ENCODE results near the gene WDR6. TPM values are rescaled to one million over a fixed set of nuclear protein-coding genes. Genes with fewer than 3 reads are reported as not detected.

Gene WDR6
- total and polyA plus RNA-seq, 4 donors: 29.4 to 50.9 (median 47.0) TPM

- Histone ChIP-seq H3K27ac (ENCODE audit: low read depth in 1 of 2, low read length in 2 of 2) (no peak overlapping the region), H3K9ac (ENCODE audit: low read depth in 1 of 2, low read length in 2 of 2) (no peak overlapping the region), H3K4me3 (ENCODE audit: low read depth in 1 of 3, low read length in 3 of 3) (no peak overlapping the region), H3K9me3 (ENCODE audit: control insufficient read depth in 4 of 4, low read length in 3 of 4) (no peaks in the 10 kb centered on the region), H3K36me3 (ENCODE audit: control insufficient read depth in 4 of 4, insufficient read depth in 3 of 4, low read depth in 1 of 4, low read length in 3 of 4) (peaks cover 14 to 33% (median 30%) of the 10 kb centered on the region in 4 donors), H3K27me3 (ENCODE audit: control insufficient read depth in 4 of 4, insufficient read depth in 4 of 4, low read length in 3 of 4) (no peaks in the 10 kb centered on the region), H3K4me1 (ENCODE audit: control insufficient read depth in 4 of 4, insufficient read depth in 4 of 4, low read length in 3 of 4) (no peaks in the 10 kb centered on the region)
- TF ChIP-seq ZBTB33 (IDR thresholded peaks at IDR 0.05) (no peak), EGR1 (IDR thresholded peaks at IDR 0.05; ENCODE audit: low read depth in 2 of 2) (no peak), NR2F2 (IDR thresholded peaks at IDR 0.05) (no peak), SP1 (IDR thresholded peaks at IDR 0.05) (no peak), YY1 (IDR thresholded peaks at IDR 0.05) (no peak), HNF4G (IDR thresholded peaks at IDR 0.05) (no peak), TAF1 (conservative IDR thresholded peaks at IDR 0.05) (no peak)
- DNase-seq (ENCODE audit: low spot score): no peak
- WGBS: 94% methylated on average over 7 of the region's 7 CpGs
Observed at GRCh38 chr3:49058011-49058410, 50.8 kb downstream of the WDR6 start.

Small RNAs within 50 kb of the gene (small RNA-seq; reads per million reads assigned to genes)
- gene MIR191 (3,130 reads per million, percentile 100 among the genes with 10 or more reads in this experiment), gene MIR425 (87.0 reads per million, percentile 97 among the genes with 10 or more reads in this experiment)

Other genes starting within 250 kb of the WDR6 start
- gene PRKAR2A, start 159.5 kb upstream of the WDR6 start, total RNA-seq: 10 to 100 TPM; 14.9 to 28.5 TPM
- gene PRKAR2A, start 159.5 kb upstream of the WDR6 start, polyA plus RNA-seq: 10 to 100 TPM; 12.1 to 12.8 TPM
- 100 to 1,000 TPM in 1 of 2 donors, 10 to 100 TPM in 1; 36.9 to 223 TPM for gene SLC25A20, start 108.5 kb upstream of the WDR6 start, total RNA-seq
- gene SLC25A20, start 108.5 kb upstream of the WDR6 start, polyA plus RNA-seq: 100 to 1,000 TPM in 1 of 2 donors, 10 to 100 TPM in 1; 55.9 to 117 TPM
- 10 to 100 TPM; 36.2 to 63.5 TPM for gene ARIH2, start 88.5 kb upstream of the WDR6 start, total RNA-seq
- gene ARIH2, start 88.5 kb upstream of the WDR6 start, polyA plus RNA-seq: 10 to 100 TPM; 24.8 to 25.9 TPM
- gene P4HTM, start 17.1 kb upstream of the WDR6 start, total RNA-seq: 10 to 100 TPM in 1 of 2 donors, 1 to 10 TPM in 1; 10.0 to 12.8 TPM
- gene P4HTM, start 17.1 kb upstream of the WDR6 start, polyA plus RNA-seq: 10 to 100 TPM; 11.0 to 16.2 TPM
- 10 to 100 TPM in 1 of 2 donors, 1 to 10 TPM in 1; 7.9 to 10.6 TPM for gene DALRD3, start 11.2 kb downstream of the WDR6 start, total RNA-seq
- gene DALRD3, start 11.2 kb downstream of the WDR6 start, polyA plus RNA-seq: 1 to 10 TPM; 8.6 to 9.9 TPM
- gene NDUFAF3, start 14.7 kb downstream of the WDR6 start, total RNA-seq: 10 to 100 TPM; 28.6 to 75.6 TPM
- gene NDUFAF3, start 14.7 kb downstream of the WDR6 start, polyA plus RNA-seq: 100 to 1,000 TPM in 1 of 2 donors, 10 to 100 TPM in 1; 68.4 to 107 TPM
- gene IMPDH2, start 22.0 kb downstream of the WDR6 start, total RNA-seq: 100 to 1,000 TPM in 1 of 2 donors, 10 to 100 TPM in 1; 33.6 to 182 TPM
- 10 to 100 TPM; 20.9 to 45.8 TPM for gene IMPDH2, start 22.0 kb downstream of the WDR6 start, polyA plus RNA-seq
- gene QRICH1, start 86.7 kb downstream of the WDR6 start, total RNA-seq: 10 to 100 TPM; 32.5 to 35.1 TPM
- gene QRICH1, start 86.7 kb downstream of the WDR6 start, polyA plus RNA-seq: 10 to 100 TPM; 17.3 to 19.0 TPM
- gene QARS1, start 97.4 kb downstream of the WDR6 start, total RNA-seq: 100 to 1,000 TPM; 192 to 226 TPM
- gene QARS1, start 97.4 kb downstream of the WDR6 start, polyA plus RNA-seq: 10 to 100 TPM; 58.0 to 97.5 TPM
- 10 to 100 TPM; 36.4 to 39.6 TPM for gene USP19, start 113.4 kb downstream of the WDR6 start, total RNA-seq
- 10 to 100 TPM in 1 of 2 donors, 1 to 10 TPM in 1; 8.1 to 18.3 TPM for gene USP19, start 113.4 kb downstream of the WDR6 start, polyA plus RNA-seq
- 100 to 1,000 TPM; 134 TPM for gene LAMB2, start 125.7 kb downstream of the WDR6 start, total RNA-seq
- gene LAMB2, start 125.7 kb downstream of the WDR6 start, polyA plus RNA-seq: 100 to 1,000 TPM in 1 of 2 donors, 10 to 100 TPM in 1; 87.6 to 172 TPM
- 10 to 100 TPM in 1 of 2 donors, 1 to 10 TPM in 1; 6.1 to 10.4 TPM for gene CCDC71, start 158.9 kb downstream of the WDR6 start, total RNA-seq
- 10 to 100 TPM in 1 of 2 donors, 1 to 10 TPM in 1; 1.1 to 10.7 TPM for gene CCDC71, start 158.9 kb downstream of the WDR6 start, polyA plus RNA-seq
- gene KLHDC8B, start 164.2 kb downstream of the WDR6 start, total RNA-seq: 10 to 100 TPM in 1 of 2 donors, 1 to 10 TPM in 1; 9.2 to 17.1 TPM
- 1 to 10 TPM; 8.1 to 9.6 TPM for gene KLHDC8B, start 164.2 kb downstream of the WDR6 start, polyA plus RNA-seq

All from liver (tissue), 10 donors.